LoVo (cell line): ENCODE measurements around the gene STK17A.
"Not testable (repeated sequence)": the region's sequence is repeated elsewhere in the genome, so short reads cannot be mapped to it uniquely, and the experiment has no call there.

Source experiments
- DNase-seq: peaks from one replicate; pipeline ENCODE4 v3.0.0-alpha.2; 2016; ENCODE audit warnings: low spot score

The STK17A gene

DNA sequence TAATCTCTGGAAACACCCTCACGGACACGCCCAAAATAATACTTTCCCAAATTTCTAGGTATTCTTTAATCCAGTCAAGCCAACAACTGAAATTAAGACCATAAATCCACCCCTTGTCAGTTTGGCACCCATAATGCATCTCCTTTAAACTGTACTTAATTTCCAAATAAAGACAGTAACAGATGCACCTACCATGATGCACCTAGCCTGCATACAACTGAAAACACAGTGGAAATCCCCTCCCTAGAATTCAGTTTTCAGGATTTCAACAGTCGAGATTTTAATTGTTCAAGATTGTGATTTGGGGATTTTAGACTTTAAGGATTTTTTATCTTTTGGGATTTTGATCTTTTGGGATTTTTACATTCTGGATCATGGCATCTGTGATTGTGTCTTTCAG lies 17.1 kb downstream of the STK17A start:
- DNase-seq: no peak

DNA sequence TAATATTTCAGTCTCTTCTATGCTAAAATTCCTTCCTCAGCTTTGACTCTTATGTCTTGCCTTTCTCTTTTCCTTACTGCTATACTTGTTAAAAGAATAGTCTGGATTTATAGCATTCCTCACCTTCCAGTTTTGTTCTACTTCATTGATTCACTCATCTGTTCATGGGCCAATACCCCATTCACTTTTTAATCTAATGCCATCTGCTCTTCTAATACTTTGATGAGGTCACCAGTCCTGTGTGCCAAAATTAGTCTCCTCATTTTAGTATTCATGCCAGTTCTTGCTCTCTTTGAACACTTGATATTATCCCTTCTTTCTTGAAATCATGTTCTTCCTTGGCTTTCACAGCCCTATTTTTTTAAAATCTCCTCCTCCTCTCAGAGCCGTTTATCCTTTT lies 19.3 kb downstream of the STK17A start:
- no peak for DNase-seq

DNA sequence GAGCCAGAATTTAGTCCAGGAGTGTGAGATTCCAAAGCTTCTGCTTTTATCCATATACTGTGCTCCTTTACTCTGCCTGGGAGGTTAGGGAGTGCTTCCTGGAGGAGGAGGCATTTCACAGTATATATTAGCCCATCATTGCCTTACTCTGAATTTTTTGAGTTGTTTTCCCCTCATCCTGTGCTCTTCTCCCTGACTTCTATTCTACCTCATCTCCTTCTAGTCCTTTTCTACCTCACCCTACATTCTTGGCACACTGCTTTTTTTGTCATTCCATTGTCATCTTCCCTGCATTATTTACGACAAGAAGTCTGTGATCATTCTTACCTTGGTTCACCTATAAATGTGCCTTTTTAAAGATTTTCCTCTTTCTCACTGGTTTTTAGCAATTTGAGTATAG lies 21.3 kb downstream of the STK17A start:
- no peak for DNase-seq

DNA sequence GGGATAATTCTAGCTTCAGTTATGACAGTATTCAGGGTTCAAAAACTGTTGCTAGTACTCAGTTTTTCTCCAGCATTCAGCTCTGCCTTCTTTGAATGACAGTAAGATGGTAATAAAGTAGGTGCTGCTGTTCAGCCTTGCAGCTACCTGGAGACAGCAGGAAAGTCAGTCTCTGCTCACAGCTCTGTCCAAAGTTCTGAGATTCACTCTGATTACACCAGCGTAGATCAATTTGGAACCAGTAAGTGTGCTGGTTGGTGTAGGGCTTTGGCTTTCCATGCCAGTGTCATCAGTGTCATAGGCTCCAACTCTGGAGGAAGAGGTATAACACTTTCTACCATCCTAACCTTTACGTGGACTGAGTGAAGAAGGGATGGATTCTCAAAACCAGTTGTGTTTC lies 26.2 kb downstream of the STK17A start:
- no peak for DNase-seq

DNA sequence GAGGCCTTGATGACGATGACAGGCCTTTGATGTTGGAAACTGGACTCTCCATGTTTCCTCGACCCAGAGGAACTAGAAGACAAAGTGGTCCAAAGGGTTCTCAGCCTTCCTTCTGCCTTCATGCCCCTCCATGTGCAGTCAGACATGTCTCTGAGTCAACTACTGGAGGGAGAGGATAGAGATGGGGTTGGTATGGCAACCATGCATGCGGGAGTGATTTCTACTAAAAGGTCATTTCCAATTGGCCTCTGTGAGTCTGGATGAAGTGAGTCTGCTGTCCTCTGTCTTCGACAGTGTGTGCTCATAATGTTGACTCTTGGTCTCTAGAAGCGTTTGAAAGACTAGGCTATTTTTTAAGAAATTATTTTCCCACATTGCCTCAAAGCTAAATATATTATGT lies 29.2 kb downstream of the STK17A start:
- DNase-seq: no peak

DNA sequence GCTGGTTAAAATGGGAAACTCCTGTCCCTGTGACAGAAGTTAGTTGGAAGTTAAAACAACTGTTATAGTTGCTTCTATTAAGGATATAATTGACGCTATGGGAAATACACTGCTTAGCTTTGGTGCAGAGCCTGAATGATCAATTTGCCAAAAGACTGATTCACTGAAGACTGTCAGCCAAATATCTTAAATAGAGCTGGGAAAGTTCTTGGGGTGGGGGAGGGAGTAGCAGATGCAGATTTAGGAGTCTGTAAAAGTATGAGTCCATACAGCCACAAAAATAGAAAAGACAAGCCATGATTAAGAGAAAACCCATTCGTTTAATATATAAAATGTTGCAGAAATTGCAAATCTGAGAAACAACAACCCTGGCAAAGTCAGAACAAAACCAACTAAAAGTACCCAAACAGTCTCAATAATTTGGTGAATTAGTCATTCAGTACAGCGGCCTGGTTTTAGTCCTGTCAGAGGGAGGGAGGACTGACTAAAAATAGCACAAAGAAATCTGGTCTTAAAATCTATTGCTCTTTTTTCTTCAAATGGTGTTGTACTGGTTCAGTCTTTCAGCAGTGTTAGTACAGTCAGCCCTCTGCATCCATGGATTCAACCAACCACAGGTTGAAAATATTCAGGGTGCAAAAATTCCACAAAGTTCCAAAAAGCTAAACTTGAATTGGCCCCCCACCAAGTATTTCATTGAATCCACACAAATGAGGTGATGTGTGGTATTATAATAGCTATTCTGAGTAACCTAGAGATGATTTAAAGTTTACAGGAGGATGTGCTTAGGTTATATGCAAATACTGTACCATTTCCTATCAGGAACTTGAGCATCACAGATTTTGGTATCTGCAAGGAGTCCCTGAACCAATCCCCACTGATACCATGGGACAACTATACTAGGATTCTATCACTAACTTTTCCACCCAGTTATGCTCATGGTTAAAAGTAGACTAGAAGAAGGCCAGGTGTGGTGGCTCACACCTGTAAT lies 30.0 kb downstream of the STK17A start:
- DNase-seq: no peak

DNA sequence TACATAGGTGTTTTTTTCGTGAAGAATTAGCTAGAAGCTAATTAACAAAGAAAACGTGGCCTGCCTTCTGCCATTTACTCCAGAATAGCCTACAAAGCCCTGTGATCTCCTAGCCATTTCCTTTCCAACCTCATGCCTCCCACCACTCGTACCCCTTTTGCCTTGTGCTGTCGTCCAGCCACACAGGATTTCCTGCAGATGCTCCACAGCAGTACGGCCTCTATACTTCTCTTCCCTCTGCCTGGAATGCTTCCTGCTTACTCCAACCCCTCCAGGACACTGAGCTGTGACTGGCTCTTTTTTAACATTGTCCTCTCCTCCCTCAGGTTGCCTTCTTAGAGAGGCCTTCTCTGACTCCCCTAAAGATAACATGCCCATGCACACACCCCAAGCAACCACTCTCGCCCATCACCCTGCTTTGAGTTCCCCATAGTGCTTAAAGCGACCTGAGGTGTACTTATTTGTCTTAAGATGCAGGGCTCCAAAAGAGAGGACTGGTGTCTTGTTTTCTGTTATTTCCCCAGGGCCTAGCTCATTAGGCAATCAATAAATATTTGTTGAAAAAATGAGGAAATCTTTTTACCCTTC lies 32.7 kb downstream of the STK17A start:
- DNase-seq: no peak

DNA sequence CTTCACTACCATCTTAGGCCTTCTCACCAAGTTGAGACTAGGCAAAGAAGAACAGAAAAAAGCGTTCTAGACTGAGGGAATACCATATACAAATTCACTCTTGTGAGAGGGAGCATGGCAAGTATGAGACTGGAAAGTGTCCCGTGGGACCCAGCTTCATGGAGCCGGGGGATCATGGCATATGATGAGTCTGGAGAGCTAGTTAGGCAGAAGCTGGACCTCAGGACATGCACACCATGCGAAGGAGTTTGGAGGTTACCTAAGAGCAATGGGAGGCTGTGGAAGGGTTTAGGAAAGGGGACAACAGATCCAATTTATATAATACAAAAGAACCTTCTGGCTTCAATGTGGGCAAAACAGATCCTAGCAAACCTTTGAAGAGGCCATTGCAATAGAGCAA lies 34.1 kb downstream of the STK17A start:
- no peak for DNase-seq

DNA sequence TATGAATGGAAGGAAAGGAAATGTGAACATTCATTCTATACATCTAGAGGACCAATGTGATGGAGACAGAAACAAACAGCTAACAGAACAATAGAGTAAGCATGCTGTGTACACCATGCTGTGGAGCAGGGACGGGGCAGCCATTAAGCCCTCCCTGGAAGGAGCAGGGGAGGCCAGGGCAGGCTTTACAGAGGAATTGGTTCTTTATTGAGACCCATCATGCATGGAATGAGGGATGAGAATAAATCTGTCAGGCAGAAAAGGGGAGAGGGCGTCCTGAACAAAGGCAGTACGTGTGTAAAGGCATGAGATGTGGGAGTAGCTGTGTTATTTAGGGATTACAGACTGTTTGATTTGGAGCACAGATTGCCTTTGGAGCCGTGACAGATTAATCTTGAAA lies 35.2 kb downstream of the STK17A start:
- no peak for DNase-seq

DNA sequence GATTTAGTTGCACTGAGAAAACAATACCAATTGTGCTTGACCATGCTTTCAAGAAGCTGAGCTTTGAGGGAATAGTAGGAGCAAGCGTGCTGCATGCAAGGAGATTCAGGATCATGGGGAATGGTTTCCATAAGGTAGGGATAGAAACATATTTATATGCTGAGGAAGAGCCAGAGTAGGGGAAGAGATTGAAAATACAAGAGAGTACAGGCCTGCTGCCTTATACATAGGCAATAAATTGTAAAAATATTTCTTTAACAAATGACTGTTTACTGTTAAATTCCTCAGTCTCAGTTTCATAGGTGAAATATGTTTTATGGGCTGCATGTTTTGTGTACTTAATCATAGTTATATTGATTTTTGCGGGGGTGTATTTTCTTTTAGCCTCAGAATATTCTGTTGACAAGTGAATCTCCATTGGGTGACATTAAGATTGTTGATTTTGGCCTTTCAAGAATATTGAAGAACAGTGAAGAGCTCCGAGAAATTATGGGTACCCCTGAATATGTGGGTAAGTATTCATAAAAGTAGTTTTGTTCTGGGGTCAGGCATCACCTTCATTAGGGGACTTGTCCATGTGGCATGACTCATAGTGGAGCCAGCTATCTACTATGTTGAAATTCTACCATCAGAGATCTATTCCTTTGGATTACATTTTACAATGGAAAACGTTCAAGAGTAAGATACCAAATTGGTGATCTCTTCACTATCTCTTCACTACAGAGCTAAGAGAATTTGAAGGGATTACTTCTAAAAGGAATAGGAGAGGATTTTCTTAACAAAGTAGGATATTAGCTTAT lies 36.5 kb downstream of the STK17A start:
- DNase-seq: no peak

DNA sequence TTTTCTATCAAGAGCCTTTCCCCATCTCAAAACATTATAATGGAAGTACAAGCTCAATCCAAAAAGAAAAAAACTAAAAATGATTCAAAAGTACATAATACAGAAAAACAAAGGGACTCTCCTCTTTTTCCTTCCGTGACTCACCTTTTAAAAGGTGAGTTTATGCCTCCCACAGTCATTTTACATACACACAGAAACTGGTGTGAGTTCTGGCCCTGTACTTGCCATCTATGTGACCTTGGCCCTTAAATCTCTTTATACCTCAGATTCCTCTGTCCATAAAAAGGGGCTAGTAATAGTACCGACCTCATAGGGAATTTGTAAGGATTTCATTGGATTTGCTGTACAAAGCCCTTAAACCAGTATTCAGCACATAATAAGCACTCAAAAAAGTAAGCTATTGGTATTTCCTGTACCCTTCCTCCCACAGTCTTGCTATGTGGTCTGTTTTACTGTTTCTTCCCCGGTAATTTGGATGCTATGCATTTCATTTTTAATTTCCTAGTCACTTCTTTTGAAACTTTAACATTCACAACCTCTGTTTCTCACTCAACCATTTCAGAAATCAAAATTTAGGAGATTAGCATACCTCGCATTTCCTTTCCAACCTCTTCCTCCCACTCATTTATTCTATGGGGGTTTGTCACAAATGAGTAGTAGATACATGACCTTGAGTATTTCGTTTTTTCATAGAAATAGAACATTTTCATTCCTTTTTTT lies 39.0 kb downstream of the STK17A start:
- no peak for DNase-seq

DNA sequence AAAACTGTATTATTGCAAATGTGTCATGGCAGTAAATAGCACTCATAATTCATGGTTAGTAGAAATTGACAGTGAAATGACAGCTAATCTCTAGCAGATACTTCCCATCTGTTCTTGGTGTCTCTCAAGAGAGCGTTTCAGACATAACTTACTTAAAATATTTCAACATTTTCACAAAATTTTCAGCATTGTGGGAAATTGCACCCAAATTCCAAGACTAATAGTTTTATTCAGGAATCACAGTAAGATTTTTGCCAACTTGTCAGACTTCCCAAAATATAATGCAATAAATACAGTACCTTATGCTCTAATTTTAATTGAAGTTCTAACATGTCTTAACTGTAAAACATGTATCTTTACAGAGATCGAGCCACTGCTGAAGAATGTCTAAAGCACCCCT lies 41.2 kb downstream of the STK17A start:
- no peak for DNase-seq

DNA sequence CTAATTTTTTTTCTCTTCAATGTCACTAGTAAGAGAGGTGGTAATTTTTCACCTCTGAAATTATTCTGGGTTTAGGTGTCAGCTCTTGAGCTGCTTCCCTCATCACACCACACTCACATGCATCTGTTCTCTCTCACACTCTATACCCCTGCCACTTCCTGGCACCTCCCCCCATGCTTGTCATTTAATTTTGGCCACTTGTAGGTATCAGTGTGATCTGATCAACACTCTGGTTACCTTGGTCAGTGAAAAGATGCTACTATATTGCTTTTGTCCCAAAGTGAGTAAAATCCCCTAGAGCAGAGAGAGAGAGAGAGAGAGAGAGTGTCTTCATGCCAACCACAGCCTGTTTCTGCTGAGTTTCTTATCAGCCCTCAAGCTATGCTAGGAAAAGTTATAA lies 42.5 kb downstream of the STK17A start:
- no peak for DNase-seq

DNA sequence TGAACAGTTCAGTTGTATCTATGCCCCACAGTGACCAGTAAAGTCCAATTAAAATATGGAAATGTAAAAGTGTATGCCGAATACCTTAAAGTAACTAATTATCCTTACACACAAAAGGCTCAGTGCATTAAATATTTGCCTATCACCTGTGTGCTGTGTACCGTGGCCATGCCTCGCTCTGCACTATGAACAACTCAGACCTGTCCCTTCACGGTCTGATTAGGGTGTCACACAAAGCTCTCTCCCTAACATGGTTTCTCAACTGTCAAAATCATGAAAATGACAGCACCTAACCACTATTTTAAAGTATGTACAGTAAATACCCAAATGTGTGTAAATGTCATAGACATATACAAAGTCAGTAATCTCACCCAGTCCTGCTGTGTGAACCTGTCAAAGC lies 43.1 kb downstream of the STK17A start:
- no peak for DNase-seq

DNA sequence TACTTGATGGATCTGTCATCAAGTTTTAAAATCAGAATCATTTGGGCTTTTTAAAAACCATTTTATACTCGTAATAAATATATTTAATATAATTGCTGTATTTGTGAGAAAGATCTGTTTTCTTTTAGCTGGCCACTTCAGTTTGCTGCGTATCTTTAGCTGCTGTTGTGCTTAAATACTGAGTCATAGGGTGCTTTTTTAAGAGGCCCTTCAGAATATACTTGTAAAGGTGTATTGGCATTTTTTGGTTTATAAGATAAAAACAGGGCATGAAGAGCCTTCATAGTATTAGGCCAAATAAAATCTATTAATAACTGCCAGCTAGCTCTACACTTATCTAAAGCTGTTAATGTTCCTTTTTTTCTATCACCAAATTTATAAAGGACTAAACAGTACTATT lies 43.8 kb downstream of the STK17A start:
- no peak for DNase-seq

DNA sequence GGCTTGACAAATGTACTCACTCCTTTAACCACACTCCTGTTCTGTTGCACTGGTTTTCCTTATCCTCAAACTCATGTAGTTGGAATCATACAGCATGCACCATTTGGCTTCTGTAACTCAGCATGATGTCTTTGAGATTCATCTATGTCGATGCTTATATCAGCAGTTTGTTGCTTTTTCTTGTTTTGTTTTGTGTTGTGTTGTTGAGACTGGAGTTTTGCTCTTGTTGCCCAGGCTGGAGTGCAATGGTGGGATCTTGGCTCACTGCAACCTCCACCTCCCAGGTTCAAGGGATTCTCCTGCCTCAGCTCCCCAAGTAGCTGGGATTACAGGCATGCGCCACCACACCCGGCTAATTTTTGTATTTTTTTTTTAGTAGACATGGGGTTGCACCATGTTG lies 44.9 kb downstream of the STK17A start:
- DNase-seq: not testable (repeated sequence)

DNA sequence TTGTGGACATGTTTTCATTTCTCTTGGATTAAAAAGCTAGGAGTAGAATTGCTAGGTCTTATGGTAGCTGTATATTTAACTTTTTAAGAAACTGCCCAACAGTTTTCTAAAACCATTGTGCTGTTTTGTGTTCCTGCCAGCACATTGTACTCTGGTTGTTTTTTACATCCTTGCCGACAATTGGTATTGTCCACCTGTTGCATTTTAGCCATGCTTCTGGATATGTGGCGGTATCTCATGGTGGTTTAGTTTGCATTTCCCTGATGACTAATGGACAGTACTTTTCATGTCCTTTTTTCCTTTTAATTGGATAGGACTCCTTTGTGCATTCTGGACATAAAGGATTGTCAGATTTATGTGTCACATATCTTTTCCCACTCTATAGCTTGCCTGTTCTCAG lies 45.5 kb downstream of the STK17A start:
- DNase-seq: no peak

DNA sequence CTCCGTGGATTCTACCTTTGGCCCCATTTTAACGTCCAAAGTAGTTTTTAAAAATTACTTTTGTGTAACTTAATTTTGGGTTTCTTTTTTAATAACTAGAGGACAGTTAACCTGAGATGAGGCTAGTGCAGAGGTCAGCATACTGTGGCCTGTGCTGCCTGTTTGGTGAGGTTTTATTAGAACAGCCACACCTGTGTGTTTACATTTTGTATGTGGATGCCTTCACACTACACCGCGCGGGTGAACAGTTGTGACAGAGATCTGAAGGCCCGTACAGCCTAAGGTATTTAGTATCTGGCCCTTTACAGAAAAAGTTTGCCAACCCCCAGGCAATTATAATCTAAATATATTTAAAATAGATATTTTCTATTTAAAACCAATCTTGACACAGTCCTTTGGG lies 46.9 kb downstream of the STK17A start:
- no peak for DNase-seq

DNA sequence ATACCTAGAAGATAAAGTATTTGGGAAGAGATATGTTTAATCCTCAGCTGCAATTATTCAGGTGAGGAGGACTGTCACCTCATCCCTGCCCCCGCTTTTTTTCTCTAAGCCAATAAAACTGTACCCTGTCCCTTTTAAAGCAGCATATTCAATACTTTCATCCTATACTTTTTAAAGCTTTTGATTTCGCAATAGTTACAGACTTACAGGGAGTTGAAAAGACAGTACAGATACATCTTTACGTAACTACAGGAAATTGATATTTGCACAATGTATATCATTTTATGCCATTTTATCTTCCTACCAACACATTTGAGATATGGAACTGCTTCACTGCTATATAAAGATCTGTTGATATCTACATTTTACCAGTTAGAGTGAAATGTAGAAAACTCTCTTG lies 47.6 kb downstream of the STK17A start:
- DNase-seq: no peak

DNA sequence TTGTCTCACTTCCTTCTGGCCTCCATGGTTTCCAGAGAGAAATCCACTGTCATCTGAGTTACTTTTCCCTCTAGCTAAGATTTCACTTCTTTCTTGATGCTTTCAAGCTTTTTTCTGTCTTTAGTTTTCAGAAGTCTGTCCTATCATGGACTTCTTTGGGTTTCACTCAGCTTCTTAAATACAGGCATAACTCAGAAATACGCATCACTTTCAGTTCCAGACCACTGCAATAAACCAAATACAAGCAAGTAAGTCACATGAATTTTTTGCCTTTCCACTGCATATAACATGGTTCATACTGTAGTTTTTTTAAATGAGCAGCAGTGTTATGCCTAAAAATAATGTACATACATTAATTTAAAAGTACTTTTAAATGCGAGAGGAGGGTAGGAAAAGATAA lies 48.7 kb downstream of the STK17A start:
- DNase-seq: no peak

DNA sequence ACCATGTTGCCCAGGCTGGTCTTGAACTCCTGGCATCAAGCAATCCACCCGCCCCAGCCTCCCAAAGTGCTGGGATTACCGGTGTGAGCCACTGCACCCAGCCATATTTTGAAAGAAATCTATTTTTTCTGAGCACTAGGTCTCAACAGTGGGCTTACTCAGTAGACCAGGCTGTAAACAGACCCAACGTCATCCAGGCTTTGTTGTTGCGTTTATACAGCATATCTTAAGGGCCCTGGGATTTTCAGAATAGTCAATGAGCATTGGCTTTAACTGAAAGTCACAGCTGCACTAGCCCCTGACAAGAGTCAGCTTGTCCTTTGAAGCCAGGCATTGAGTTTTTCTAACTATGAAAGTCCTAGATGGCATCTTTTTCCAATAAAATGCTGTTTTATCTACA lies 49.8 kb downstream of the STK17A start:
- DNase-seq: no peak

DNA sequence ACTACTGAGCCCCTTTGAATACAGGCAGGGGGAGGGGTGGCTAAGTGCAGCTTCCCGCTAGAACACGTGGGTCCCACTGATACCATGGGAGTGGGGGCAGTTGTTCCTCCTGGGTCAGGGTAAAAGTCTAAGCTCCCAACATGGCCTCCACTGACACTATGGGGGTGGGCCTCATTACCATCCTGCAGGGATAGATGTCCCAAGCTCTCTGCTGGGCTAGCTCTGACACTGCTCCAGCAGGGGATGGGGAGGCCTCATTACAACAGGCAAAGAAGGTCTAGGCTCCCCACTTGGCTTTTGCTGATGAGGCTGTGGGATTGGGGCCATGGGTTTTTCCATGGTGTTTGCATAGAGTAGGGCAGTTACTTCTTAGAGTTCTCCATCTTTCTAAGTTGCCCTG lies 51.5 kb downstream of the STK17A start:
- no peak for DNase-seq
